CD4-positive, alpha-beta T cell treated with Interleukin-17A for 1 hour (primary cell): ENCODE results near the gene NCOA5.

ENCODE experiments used
- DNase-seq: peaks from one replicate; pipeline ENCODE4 v3.0.0-alpha.2; 2020

The NCOA5 gene

DNA sequence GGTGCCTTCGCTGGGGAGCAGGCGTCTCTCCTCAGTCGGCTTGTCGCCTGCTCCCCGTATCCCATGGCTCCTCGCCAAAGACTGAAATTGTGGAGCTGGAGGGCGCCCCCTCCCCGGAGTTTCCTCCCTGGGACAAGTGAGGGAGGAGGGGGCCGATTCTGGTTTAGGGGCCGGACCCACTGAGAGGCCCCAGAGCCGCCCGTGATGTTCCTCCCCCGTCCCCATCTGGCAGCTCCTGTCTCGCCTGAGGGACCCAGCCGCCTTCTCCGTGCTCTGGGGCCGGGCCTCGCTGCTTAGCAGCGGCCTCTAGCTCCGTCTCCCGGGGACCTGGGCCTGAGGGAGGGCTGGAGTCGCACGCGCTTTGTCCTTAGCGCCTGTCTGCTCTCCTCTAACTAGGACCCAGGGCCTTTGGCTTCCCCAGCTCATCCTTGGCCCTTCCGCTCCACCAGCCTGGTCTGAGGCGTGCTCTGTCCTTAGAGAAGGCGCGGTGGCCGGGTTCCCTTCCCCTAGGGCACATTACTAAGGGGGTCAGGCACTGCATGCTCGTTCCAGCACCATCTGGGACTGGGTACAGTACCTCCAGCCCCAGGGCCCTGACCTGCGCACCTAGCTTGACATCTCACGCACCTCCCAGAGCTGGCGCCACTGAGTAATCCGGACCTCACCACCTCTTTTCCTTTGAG lies 31.0 kb downstream of the NCOA5 start:
- no peak for DNase-seq

DNA sequence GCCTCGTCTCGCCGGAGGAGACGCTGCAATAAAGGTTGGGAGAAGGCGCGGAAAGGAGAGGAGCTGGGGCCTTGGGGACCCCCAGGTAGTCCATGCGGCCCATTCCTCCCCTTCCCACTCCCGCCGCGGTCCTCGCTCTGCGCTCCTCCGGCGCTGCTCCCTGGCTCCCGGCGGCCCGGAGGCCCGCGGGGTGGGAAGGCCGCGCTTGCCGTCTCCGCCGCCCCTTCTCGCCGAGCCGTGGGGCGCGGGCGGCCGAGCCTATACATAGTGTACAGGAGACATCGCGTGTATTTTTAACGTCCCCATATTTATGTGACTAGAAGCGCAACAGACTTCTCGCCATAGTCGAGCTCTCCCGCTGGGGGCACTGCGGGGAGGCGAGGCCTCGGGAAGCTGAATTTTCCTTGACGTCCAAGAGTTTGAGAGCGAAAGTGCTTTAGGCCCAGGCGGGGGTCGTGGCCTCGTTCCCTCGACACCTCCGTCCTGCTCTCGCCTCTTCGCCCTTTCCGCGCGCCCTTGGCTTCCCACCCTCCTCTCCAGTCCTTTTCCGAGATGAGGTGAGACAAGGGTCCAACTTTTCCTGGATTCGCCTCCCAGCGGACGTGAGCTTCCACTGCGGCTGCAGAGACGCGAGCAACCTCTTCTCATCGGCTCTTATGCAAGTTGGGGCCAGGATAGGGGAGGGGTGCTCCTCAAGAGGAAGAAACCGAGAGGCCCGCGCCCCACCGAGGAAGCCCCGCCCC lies 31.7 kb downstream of the NCOA5 start:
- DNase-seq = no peak

GRCh38 chr20:46056970-46057855 lies 32.5 kb downstream of the NCOA5 start:
- no peak for DNase-seq

- DNase-seq = no peak
These were observed 33.5 kb downstream of the NCOA5 start for GRCh38 chr20:46056027-46056833.

GRCh38 chr20:46055269-46055668 lies 34.5 kb downstream of the NCOA5 start:
- DNase-seq = no peak

- DNase-seq = no peak
These were observed 35.2 kb downstream of the NCOA5 start for GRCh38 chr20:46054606-46055005.

DNA sequence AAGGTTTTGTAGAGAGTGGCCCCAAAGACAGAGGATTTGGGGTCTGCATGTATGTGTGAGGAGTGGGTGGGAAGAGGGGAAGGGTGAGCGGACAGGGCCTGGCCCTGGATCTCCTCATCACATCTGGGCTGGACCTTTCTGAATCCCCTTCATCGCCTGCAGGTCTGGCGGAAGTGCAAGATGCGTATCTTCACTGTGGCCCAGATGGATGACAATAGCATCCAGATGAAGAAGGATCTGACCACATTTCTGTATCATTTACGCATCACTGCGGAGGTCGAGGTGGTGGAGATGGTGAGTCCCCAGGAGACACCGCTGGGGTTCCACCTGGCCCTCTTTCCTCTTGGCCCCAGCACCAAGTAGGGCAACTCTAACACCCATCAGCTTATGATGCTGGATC lies 36.3 kb downstream of the NCOA5 start:
- DNase-seq = no peak

GRCh38 chr20:46051556-46052308 lies 38.0 kb downstream of the NCOA5 start:
- DNase-seq = no peak

DNA sequence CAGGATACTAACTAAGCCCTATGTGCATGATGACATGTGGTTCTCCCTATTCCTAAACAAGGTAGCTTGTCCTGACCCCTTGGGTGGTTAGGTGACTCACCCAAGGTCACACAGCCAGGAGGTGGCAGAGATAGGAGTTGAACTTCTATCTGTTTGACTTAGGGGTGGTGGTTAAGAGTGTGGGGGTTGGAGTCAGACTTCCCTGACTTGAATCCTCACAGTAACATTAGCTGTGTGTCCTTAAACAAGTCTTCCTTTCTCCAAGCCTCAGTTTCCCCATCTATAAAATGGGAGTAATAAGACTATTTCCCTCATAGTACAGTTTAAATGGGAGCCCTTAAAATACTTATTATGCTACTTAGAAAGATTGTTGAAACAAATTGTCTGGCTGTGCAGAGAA lies 38.9 kb downstream of the NCOA5 start:
- DNase-seq = no peak

- DNase-seq = no peak
These were observed 39.3 kb downstream of the NCOA5 start for GRCh38 chr20:46050444-46050843.

DNA sequence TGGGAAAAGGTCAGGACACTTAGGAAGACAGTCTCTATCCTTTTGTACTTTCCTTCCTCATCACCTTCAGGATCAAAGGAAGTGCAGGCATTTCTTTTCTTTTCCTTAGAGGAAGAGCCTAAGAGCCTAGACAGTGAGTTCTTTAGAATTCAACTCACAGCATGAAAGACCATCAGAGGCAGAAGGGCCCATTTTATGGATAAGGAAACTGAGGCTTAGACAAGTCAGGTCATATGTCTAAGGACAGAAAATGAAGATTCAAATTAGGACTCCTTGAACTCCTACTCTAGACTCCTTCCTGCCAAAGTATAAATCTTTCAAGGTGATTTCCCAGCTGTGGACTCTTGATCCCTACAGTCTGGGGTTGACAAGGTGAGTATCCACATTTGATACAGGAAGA lies 39.9 kb downstream of the NCOA5 start:
- DNase-seq = no peak

GRCh38 chr20:46049190-46049589 lies 40.6 kb downstream of the NCOA5 start:
- DNase-seq = no peak

DNA sequence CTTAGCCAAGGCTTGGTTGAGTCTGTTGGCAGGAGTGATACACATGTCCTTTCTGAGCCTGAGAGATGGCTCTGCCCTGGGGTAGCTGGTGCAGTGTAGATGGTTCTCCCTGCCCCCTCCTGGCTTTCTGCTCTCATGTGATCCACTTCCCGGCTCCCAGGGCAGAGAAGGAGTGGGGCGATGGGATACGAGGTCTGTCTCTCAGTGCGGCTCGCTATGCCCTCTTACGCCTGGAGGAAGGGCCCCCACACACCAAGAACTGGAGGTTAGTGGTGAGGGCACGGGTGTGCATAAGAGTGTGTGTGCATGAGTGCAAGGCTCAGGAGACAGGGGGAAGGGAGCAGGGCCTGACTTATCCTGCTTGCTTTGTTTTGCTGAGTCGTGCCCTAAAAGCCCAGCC lies 41.9 kb downstream of the NCOA5 start:
- no peak for DNase-seq

DNA sequence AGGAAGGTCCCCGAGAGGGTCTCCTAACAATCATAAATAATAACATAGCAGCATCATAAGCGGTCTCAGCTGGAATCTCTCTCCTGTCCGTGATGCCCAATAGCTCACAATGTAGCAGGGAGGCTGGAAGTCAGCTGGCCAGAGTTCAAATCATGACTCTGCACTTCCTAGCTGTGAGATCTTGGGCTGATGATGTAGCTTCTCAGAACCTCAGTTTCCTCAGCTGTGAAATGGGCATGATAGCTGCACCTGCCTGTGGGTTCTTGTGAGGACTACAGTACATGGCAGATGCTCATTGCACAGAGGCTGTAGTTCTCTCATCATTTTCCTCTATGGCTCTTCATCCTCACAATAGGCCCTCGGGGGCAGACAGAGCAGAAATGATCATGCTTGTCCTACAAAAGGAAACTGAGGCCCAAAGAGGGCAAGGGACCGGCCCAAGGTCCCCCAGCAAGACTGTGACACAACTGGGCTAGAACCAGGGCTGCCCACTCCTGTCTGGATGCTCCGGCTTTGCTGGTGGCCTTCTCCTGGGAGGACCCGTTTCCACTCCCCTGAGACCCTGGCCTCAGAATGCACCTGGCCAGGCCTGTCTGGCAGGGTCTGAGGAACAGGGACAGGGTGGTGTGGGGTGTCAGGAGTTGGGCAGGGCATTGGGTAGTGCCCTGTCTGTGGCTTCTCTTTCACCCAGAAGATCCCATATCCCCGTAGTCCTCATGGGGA lies 43.0 kb downstream of the NCOA5 start:
- no peak for DNase-seq

- no peak for DNase-seq
These were observed 44.9 kb downstream of the NCOA5 start for GRCh38 chr20:46044896-46045295.

- DNase-seq = no peak
These were observed 46.2 kb downstream of the NCOA5 start for GRCh38 chr20:46043556-46043955.

DNA sequence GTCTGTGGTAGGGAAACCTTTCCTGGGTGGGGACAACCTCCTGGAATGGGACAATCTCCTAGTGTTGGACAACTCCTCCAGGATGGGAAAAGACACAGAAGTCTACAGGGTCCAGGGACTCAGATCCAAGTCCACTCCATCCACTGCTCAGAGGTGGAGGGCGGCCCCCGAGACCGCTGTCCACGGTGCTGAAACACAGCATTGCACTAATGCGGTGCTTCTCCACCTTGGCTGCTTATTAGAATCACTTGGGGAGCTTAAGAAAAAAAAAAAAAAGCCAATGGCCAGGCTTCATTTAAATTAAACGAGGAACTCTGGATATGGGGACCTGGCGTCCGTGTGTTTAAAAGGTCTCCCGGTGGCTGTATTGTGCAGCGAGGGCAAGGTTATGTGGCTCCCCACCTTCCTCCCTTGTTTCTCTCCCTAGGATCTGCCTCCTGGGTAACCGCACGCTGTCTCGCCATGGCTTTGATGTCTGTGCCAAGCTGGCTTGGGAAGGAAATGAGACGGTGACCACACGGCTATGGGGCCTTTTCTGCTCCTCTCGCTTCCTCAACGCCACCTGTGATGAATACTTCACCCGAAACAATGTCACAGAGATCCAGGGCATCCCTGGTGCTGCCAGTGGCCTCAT lies 48.7 kb downstream of the NCOA5 start:
- peak; percentile 28 for DNase-seq

DNA sequence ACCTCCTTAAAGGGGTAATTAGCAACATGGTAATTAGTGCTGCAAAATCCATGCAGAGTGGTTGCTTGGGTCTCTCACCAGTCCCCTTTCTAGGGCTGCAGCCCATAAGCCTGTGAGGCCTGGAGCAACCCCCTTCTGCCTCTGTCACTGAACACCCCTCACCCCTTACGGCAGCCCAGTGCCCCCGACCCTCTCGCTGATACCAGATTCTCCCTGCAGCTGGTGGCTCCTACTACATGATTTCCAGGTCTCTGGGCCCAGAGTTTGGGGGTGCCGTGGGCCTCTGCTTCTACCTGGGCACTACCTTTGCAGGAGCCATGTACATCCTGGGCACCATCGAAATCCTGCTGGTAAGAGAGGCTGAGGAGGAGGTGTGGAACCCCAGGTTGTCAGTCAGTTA lies 52.7 kb downstream of the NCOA5 start:
- DNase-seq = no peak

- DNase-seq = no peak
These were observed 53.4 kb downstream of the NCOA5 start for GRCh38 chr20:46036370-46036769.

DNA sequence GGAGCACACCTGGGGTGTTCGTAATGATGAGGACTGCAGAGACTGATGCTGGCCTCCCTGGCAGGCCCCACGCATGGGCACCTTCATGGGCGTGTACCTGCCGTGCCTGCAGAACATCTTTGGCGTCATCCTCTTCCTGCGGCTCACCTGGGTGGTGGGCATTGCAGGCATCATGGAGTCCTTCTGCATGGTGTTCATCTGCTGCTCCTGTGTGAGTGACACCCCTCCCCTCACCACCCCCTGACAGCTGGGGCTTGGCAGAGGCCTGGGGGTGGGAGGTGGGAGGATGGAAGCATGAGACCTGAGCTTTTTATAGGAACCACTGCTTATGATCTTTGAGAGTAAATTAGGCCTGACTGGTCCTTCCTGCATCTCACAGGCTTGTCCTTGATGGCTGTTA lies 54.0 kb downstream of the NCOA5 start:
- DNase-seq = no peak

- no peak for DNase-seq
These were observed 54.5 kb downstream of the NCOA5 start for GRCh38 chr20:46035253-46035652.
